Left renal pelvis (tissue), 4 donors: ENCODE data around the gene PLEKHH3. TPM values are rescaled to one million over a fixed set of nuclear protein-coding genes. Genes with fewer than 3 reads are reported as not detected.

Experiments
- DNase-seq, 4 donors: peaks; one replicate each; pipeline ENCODE4 v3.0.0-alpha.2; 2013; ENCODE audit warnings: low read depth in 4 of 4, low spot score in 3 of 4
- polyA plus RNA-seq, 4 donors: library from polyadenylated mRNA; unstranded; fragments of 120-200 nt; gene quantifications; one replicate each; pipeline ENCODE4 v1.2.1, GENCODE V29; 2013; ENCODE audit not compliant: insufficient read length in 4 of 4

Gene PLEKHH3
- polyA plus RNA-seq, 4 donors: 12.1 to 22.9 (median 17.7) TPM

GRCh38 chr17:42687707-42688320, 11.0 kb upstream of the PLEKHH3 start:
- DNase-seq: no peak

DNA sequence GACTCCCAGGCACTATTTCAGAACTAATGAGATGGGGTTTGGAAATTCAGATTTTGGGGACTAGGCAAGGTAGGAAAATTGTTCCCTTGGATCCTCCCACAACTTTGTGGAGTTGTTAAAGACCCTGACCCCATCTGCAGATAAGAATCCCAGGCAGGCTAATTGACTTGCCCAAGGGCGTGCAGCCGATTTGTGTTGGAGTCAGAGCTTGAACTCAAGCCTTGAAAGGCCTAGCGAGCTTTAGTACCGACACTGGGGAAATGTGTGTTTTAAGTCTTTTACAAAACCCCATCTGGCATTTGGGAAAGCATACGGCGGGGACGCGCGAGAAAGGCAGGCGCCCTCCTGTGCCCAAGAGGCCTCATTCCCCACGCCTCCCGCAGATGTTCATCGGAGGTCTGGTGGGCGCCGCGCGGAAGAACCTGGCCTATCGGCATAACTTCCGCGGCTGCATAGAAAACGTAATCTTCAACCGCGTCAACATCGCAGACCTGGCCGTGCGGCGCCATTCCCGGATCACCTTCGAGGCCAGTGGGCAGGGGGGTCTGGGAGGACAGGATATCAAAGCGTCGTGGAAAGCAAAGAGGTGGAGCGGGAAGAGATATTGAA, 9.8 kb upstream of the PLEKHH3 start:
- no peak for DNase-seq

- no peak for DNase-seq
Measured at GRCh38 chr17:42685831-42686230, 9.0 kb upstream of the PLEKHH3 start.

DNA sequence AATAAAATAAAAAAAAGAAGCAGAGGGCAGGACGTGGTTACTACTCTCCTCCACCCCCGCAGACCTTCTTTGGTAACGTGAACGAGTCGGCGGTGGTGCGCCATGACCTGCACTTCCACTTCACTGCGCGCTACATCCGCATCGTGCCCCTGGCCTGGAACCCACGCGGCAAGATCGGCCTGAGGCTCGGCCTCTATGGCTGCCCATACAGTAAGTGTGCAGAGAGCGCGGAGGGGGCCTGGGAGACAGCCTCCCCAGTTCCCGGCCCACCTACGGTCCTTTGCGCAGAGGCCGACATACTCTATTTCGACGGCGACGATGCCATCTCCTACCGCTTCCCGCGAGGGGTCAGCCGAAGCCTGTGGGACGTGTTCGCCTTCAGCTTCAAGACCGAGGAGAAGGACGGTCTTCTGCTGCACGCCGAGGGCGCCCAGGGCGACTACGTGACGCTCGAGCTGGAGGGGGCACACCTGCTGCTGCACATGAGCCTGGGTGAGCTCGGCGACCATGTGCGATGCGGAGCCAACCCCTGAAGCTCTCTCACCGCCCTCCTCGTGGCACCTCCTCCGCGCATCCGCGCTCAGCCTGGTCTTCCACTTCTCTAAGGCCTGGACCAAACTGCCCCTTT, 8.2 kb upstream of the PLEKHH3 start:
- DNase-seq: no peak

GRCh38 chr17:42683407-42684034, 6.7 kb upstream of the PLEKHH3 start:
- no peak for DNase-seq

GRCh38 chr17:42682722-42683403, 6.1 kb upstream of the PLEKHH3 start:
- no peak for DNase-seq

GRCh38 chr17:42681976-42682721, 5.4 kb upstream of the PLEKHH3 start, which contains the start of gene CNTNAP1:
Gene CNTNAP1, plus strand, starts transcription at chr17:42682531. Its CDS starts 299 bp downstream, at chr17:42682830.
- DNase-seq: no peak

DNA sequence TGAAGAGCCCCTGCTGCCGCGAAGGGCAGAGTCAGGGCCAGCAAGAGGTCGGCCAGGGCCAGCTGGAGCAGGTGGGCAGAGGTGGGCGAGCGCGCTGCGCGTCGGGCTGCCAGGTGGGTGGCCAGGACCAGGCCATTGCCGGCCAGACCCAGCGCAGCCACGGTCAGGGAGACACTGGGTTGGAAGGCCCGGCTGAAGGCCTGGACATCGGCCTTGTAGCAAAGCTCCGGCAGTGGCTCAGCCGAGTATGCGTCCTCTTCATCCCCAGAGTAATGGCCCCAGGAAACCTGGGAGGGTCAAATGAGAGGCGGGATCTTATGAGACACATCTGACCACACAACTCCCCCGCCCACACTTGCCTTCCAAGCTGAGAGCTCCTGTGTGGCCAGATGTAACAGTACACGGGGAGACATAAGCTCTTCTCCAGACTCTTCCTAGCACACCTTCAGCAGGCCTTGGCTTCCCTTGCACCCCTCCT, 3.6 kb upstream of the PLEKHH3 start:
- DNase-seq: no peak

GRCh38 chr17:42679492-42680330, 2.9 kb upstream of the PLEKHH3 start:
- no peak for DNase-seq

DNA sequence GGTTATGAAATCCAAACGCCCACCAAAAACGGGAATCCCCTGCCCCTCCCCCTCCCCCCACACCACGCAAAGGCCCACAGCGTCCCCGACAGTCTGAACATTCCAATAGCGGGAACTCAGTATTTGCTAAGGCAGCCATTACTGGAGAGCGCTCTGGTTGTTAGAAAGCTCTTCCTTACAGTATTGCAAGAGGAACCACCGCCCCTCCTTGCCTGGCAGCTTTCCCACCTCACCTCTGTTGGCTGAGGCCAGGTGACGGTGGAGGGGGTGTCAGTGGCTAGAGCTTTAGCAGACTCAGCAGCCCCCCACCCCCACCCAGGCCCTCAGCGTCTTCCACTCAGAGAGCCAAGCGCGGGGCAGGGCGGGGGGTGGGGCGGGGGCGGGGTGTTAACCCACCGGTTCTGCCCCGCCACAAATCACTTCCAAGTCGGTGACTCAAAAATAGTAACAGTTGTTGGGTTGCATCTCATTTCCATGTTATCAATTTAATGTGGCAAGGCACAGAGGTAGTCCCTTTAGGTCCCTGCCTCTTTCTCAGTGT, 2.2 kb upstream of the PLEKHH3 start:
- DNase-seq: no peak

DNA sequence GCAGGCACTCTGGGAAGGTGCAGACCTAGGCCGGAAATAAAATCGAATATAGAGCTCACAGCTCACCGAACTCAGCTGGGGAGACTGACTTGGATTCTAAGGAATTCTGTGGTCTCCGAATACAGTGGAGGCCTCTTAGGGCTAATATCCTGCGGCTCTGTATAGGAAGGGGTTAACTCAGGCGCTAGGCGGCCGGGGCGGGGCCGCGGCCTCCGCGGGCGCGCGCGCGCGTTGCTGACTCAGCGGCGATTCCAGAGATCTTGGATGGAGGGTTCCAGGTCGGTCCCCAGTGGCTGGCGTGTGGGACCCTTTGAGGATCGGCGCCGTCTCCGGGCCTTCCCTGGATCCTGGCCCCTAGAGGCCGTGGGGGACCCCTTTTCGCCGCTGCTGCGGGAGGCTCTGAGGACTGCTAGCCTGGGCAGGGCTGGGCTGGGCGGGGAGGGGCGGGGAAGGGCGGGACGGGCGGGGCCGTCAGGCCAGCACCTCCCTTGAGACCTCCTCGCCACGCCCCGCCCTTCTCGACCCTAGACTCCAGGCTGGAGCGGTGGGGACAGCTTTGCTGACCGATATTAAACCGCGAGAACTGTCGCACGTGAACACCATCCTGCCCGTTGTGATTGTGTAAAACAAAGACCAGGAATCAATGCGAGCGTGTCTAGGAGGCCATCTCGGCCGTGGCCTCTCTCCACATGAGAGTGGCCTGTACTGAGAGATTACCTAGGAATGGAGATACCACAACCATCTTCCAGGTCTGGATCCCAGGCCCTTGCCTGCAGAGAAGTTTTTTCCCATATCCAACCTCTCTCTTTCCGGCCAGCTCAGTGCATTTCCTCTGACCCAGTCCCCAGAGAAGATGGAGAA, 1.4 kb upstream of the PLEKHH3 start:
- peak in 1 of 4 donors; percentile 78 for DNase-seq

GRCh38 chr17:42677012-42677857, 441 bp upstream of the PLEKHH3 start:
- peak; percentile 99 to 100 (median 99) for DNase-seq

GRCh38 chr17:42675965-42676423, 800 bp downstream of the PLEKHH3 start:
- no peak for DNase-seq

- DNase-seq: no peak
Measured at GRCh38 chr17:42675348-42675964, 1.3 kb downstream of the PLEKHH3 start.

DNA sequence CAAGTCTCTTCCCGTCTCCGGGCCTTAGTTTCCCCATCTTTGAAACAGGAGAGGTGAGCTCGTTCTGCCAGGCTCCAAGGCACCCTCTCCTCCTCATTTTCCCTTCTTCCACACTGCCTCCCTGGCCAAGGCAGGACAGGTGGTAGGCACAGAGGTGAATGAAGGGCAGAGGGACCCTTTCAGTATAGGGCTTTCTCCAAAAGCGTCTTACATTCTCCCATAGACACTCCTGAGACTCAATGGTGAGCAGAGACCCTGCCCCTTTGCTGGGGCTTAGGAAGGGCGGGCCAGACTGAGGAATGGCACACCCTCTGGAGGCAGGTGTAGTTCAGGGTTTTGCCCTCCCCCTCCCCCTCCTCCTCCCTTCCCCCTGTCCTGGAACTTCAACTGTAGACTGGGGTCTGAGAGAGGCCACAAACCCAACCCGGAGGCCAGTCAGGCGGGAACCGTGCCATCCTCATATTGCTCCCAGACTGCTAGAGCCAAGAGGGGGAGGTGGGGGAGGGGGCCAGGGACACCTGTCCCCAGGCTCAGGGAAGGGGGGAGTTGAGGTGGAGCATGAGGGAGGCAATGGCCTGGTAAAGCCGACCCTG, 1.9 kb downstream of the PLEKHH3 start:
- DNase-seq: no peak
